PC-9 (cell line): Measurements from ENCODE around the gene TBCD. TPM values are rescaled to one million over a fixed set of nuclear protein-coding genes. Genes with fewer than 3 reads are reported as not detected.

Experiments used
- BruUV-seq: library from RNA; stranded (reverse); fragments of 400-500 nt; replicated peaks from 2 replicates; lab custom pipeline; 2021; lab: Mats Ljungman, UMichigan
- CTCF ChIA-PET: fragments of 300-600 bp; sonication (Branson Sonifier 250); formaldehyde crosslinking; loops from one replicate; lab custom pipeline; 2022; ENCODE audit warnings: antibody characterized with exemption; lab: Charles Lee
- POLR2A ChIA-PET: fragments of 300-600 bp; sonication (Branson Sonifier 250); formaldehyde crosslinking; loops from one replicate; lab custom pipeline; 2022; ENCODE audit warnings: antibody characterized with exemption; ENCODE audit not compliant: unreplicated experiment; lab: Charles Lee
- DNase-seq, 2 experiments: peaks; one replicate each; pipeline versions ENCODE4 v3.0.0 to v3.0.0-alpha.2; 2015 to 2022; ENCODE audit warnings: mixed read lengths in 1 of 2
- H2AFZ ChIP-seq: fragments of 200-600 bp; sonication (generic); 2 replicates; pipeline ENCODE4 v1.8.1; 2017; ENCODE audit warnings: antibody characterized with exemption
- H3F3A ChIP-seq: fragments of 200-600 bp; sonication (generic); 2 replicates; pipeline ENCODE4 v1.8.1; 2017; ENCODE audit warnings: antibody characterized with exemption, mild to moderate bottlenecking, low read depth; ENCODE audit not compliant: insufficient read depth
- H3K27ac ChIP-seq: fragments of 200-600 bp; sonication (generic); 2 replicates; pipeline ENCODE4 v1.6.1; 2016; ENCODE audit warnings: mixed run types
- H3K27me3 ChIP-seq: fragments of 200-600 bp; sonication (generic); 2 replicates; pipeline ENCODE4 v1.6.1; 2016; ENCODE audit warnings: low read depth, mixed run types; ENCODE audit not compliant: insufficient read depth
- H3K36me3 ChIP-seq: fragments of 200-600 bp; sonication (generic); 2 replicates; pipeline ENCODE4 v1.6.1; 2016; ENCODE audit warnings: low read depth, mixed run types
- H3K4me1 ChIP-seq: fragments of 200-600 bp; sonication (generic); replicated peaks from 2 replicates; pipeline ENCODE4 v1.6.1; 2016; ENCODE audit warnings: mixed run types; ENCODE audit not compliant: insufficient read depth
- H3K4me2 ChIP-seq: fragments of 200-600 bp; sonication (generic); 2 replicates; pipeline ENCODE4 v1.6.1; 2017; ENCODE audit warnings: mixed run types
- H3K4me3 ChIP-seq: fragments of 200-600 bp; sonication (generic); 2 replicates; pipeline ENCODE4 v1.6.1; 2016; ENCODE audit warnings: mixed run types
- H3K79me2 ChIP-seq: fragments of 200-600 bp; sonication (generic); 2 replicates; pipeline ENCODE4 v1.6.1; 2017; ENCODE audit warnings: low read depth, mixed run types
- H3K9me2 ChIP-seq: fragments of 200-600 bp; sonication (generic); 2 replicates; pipeline ENCODE4 v1.8.1; 2017; ENCODE audit warnings: mild to moderate bottlenecking; ENCODE audit not compliant: insufficient read depth
- H3K9me3 ChIP-seq: fragments of 200-600 bp; sonication (generic); 2 replicates; pipeline ENCODE4 v1.8.1; 2016; ENCODE audit warnings: low read depth; ENCODE audit not compliant: insufficient read depth
- H4K20me1 ChIP-seq: fragments of 200-600 bp; sonication (generic); 2 replicates; pipeline ENCODE4 v1.8.1; 2017; ENCODE audit not compliant: insufficient read depth
- EZH2 ChIP-seq: fragments of 200-600 bp; sonication (generic); IDR thresholded peaks from 2 replicates; pipeline ENCODE4 v1.8.0; 2017; ENCODE audit warnings: antibody characterized with exemption, low read depth
- intact Hi-C: fragments of 100-400 bp; cut with micrococcal nuclease; formaldehyde crosslinking; loops from one replicate; pipeline ENCODE4 v1.10.0; 2022; ENCODE audit not compliant: unreplicated experiment
- total RNA-seq: library from RNA; stranded (reverse); gene quantifications from 2 replicates; pipeline ENCODE4 v1.2.3, GENCODE V29; 2021
- TF ChIP-seq, protein P1 (sequence below): fragments of 200-600 bp; sonication (generic); conservative IDR thresholded peaks from 2 replicates; pipeline ENCODE4 v1.6.1; 2017; ENCODE audit warnings: mixed run types, antibody characterized with exemption, mild to moderate bottlenecking, moderate library complexity

The TBCD gene
- total RNA-seq, 1 experiment from 2014 or later: 115 TPM

DNA sequence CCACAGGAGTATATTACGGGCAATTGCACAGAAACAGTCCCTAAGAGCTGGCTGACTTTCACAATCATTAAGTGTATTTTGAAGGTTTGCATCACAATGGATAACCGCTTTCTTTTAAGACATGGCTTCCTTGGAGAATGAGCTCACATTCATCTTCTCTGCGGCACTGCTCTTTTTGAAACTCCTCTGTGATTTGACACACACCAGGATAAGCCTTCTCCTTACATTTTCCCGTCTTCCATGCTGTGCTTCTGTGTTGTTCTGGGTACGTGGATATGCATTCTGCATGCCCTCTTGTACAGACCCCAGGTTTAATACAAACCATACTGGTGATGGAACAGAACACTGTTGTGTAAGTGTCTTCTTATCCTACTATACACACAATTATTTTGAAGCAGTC is 238.0 kb downstream of the TBCD start:
- no peaks in the 10 kb centered on the region for H3F3A ChIP-seq
- H3K79me2 ChIP-seq: no peaks in the 10 kb centered on the region
- no TSS peak for BruUV-seq
- no peaks in the 10 kb centered on the region; the same call in 1 of the 2 replicates for H3K9me3 ChIP-seq
- no peaks in the 10 kb centered on the region for H3K36me3 ChIP-seq
- POLR2A ChIA-PET: interaction anchor here (0.6 kb wide), 1 partner anchor 20 kb away, joined by 4 read pairs; no protein-coding TSS in a partner anchor
- CTCF ChIA-PET: no interaction called here
- TF ChIP-seq, protein P1, sequence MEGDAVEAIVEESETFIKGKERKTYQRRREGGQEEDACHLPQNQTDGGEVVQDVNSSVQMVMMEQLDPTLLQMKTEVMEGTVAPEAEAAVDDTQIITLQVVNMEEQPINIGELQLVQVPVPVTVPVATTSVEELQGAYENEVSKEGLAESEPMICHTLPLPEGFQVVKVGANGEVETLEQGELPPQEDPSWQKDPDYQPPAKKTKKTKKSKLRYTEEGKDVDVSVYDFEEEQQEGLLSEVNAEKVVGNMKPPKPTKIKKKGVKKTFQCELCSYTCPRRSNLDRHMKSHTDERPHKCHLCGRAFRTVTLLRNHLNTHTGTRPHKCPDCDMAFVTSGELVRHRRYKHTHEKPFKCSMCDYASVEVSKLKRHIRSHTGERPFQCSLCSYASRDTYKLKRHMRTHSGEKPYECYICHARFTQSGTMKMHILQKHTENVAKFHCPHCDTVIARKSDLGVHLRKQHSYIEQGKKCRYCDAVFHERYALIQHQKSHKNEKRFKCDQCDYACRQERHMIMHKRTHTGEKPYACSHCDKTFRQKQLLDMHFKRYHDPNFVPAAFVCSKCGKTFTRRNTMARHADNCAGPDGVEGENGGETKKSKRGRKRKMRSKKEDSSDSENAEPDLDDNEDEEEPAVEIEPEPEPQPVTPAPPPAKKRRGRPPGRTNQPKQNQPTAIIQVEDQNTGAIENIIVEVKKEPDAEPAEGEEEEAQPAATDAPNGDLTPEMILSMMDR: no peak
- TF ChIP-seq EZH2: no peak
- no peaks in the 10 kb centered on the region for H3K27me3 ChIP-seq
- H3K4me3 ChIP-seq: no peak overlapping the region
- H3K4me2 ChIP-seq: no peak overlapping the region
- H2AFZ ChIP-seq: no peak overlapping the region
- no peaks in the 10 kb centered on the region for H3K9me2 ChIP-seq
- no peaks in the 10 kb centered on the region for H4K20me1 ChIP-seq
- H3K27ac ChIP-seq: no peak overlapping the region
- intact Hi-C loops: no loop called here
- DNase-seq: no peak
- no peaks in the 10 kb centered on the region for H3K4me1 ChIP-seq

DNA sequence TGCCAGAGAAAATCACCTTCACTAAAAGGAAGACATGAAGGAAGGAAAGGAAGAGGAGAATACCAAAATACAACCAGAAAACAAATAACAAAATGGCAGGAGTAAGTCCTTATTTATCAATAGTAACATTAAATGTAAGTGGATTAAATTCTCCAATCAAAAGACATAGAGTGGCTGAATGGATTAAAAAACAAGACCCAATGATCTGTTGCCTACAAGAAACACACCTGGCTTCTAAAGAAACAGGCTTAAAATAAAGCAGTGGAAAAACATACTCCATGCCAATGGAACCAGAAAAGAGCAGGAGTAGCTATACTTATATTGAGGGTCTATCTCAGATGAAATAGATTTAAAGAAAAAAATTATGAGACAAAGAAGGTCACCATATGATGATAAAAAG is 241.1 kb downstream of the TBCD start:
- no peaks in the 10 kb centered on the region; the same call in 1 of the 2 replicates for H3K9me3 ChIP-seq
- BruUV-seq: no TSS peak
- no peak overlapping the region for H2AFZ ChIP-seq
- no peaks in the 10 kb centered on the region for H3K36me3 ChIP-seq
- no peak for TF ChIP-seq EZH2
- TF ChIP-seq, protein P1: no peak
- no peaks in the 10 kb centered on the region for H3K4me1 ChIP-seq
- H3K27me3 ChIP-seq: no peaks in the 10 kb centered on the region
- no peaks in the 10 kb centered on the region for H4K20me1 ChIP-seq
- no peaks in the 10 kb centered on the region for H3K79me2 ChIP-seq
- intact Hi-C loops: no loop called here
- no peak for DNase-seq
- POLR2A ChIA-PET: no interaction called here
- CTCF ChIA-PET: no interaction called here
- no peak overlapping the region for H3K27ac ChIP-seq
- H3K4me3 ChIP-seq: no peak overlapping the region
- no peaks in the 10 kb centered on the region for H3K9me2 ChIP-seq
- H3K4me2 ChIP-seq: no peak overlapping the region
- H3F3A ChIP-seq: no peaks in the 10 kb centered on the region

Other genes starting within 250 kb of the TBCD start
- gene FOXK2, start 232.3 kb upstream of the TBCD start, total RNA-seq: 70.5 and 78.9 TPM in 2 replicates
- gene WDR45B, start 103.6 kb upstream of the TBCD start, total RNA-seq: 65.1 and 84.9 TPM in 2 replicates
- gene RAB40B, start 53.4 kb upstream of the TBCD start, total RNA-seq: 7.9 and 11.0 TPM in 2 replicates
- gene FN3KRP, start 35.4 kb upstream of the TBCD start, total RNA-seq: 28.8 and 34.1 TPM in 2 replicates
- 14.0 and 22.5 TPM in 2 replicates for gene FN3K, start 16.4 kb upstream of the TBCD start, total RNA-seq
- 0.35 and 0.44 TPM in 2 replicates for gene ZNF750, start 88.0 kb downstream of the TBCD start, total RNA-seq